Measurements from ENCODE around the gene CBL. TPM values are rescaled to one million over a fixed set of nuclear protein-coding genes. Genes with fewer than 3 reads are reported as not detected.

The CBL gene
- polyA plus RNA-seq, 1 of the 3 experiments (the other 2 are of a cell fraction), result 9.5 TPM

- TF ChIP-seq MXI1 (IDR thresholded peaks at IDR 0.05; ENCODE audit: low read depth, low read length) (no peak), TCF12 (IDR thresholded peaks at IDR 0.05) (no peak)
Measured at GRCh38 chr11:119290894-119291497, 84.9 kb downstream of the CBL start (continued).

GRCh38 chr11:119293461-119293860 is 87.3 kb downstream of the CBL start:
- Histone ChIP-seq H3K79me2 (ENCODE audit: insufficient read depth) (no peaks in the 10 kb centered on the region; the same call in none of the 2 replicates), H3K36me3 (replicated peaks in 1 of 2; ENCODE audit: control insufficient read depth in 1 of 2, insufficient read depth in 2 of 2, low read length in 1 of 2) (peaks cover 33 to 69% of the 10 kb centered on the region in 2 experiments), H3K9me2 (no peaks in the 10 kb centered on the region), H3K27ac (ENCODE audit: low read depth in 2 of 2, low read length in 1 of 2) (no peak overlapping the region), H4K20me1 (ENCODE audit: insufficient read depth) (no peaks in the 10 kb centered on the region), H3F3A (replicated peaks; ENCODE audit: insufficient read depth) (no peaks in the 10 kb centered on the region), H3K4me2 (no peak overlapping the region), H3K9ac (no peak overlapping the region), H2AFZ (ENCODE audit: low read depth) (no peak overlapping the region), H3K9me3 (peaks cover 6% of the 10 kb centered on the region; the same call in 1 of the 2 replicates), H3K4me3 (ENCODE audit: low read depth in 2 of 2, low read length in 1 of 2) (no peak overlapping the region), H3K27me3 (ENCODE audit: insufficient read depth) (no peaks in the 10 kb centered on the region), H3K4me1 (ENCODE audit: control insufficient read depth in 1 of 2, insufficient read depth in 2 of 2, low read depth in 1 of 2, low read length in 1 of 2) (no peaks in the 10 kb centered on the region)
- POLR2A ChIA-PET, result no interaction called here
- 95% methylated on average over 3 of the region's 3 CpGs for whole genome bisulfite sequencing (ENCODE audit: low lambda C conversion rate)
- CTCF ChIA-PET, result interaction anchor here (1.4 to 1.5 kb wide), 2 partner anchors 30 to 46 kb away, joined by 5 read pairs; no protein-coding TSS in a partner anchor
- no peak for TF ChIP-seq TCF12 (IDR thresholded peaks at IDR 0.05)
- no peak for TF ChIP-seq FOXM1 (IDR thresholded peaks at IDR 0.05; ENCODE audit: low read depth)
- no peak for TF ChIP-seq IRF3 (IDR thresholded peaks at IDR 0.05; ENCODE audit: low read depth, low read length)
- TF ChIP-seq GATA2 (CRISPR knock-in tag; IDR thresholded peaks at IDR 0.05), result no peak
- TF ChIP-seq SMC3 (IDR thresholded peaks at IDR 0.05; ENCODE audit: low read depth, low read length), result no peak
- no peak for TF ChIP-seq FOXJ3 (CRISPR knock-in tag; IDR thresholded peaks at IDR 0.05)
- no peak for TF ChIP-seq MXI1 (IDR thresholded peaks at IDR 0.05; ENCODE audit: low read depth, low read length)
- TF ChIP-seq POLR2AphosphoS5 (IDR thresholded peaks at IDR 0.05; ENCODE audit: low read depth, low read length), result no peak
- DNase-seq, result no peak

- no peaks in the 10 kb centered on the region for H3F3A ChIP-seq (replicated peaks; ENCODE audit: insufficient read depth)
- ChIA-PET POLR2A (no interaction called here), CTCF (no interaction called here)
- no peaks in the 10 kb centered on the region for H3K27me3 ChIP-seq (ENCODE audit: insufficient read depth)
- H3K4me3 ChIP-seq (ENCODE audit: low read depth in 2 of 2, low read length in 1 of 2), result no peak overlapping the region
- TF ChIP-seq EZH2phosphoT487 (IDR thresholded peaks at IDR 0.05; ENCODE audit: borderline replicate concordance, low read depth) (no peak), CTCF (IDR thresholded peaks at IDR 0.05) (peak; percentile 28; the same call in 1 of the 2 replicates), PBX3 (IDR thresholded peaks at IDR 0.05) (no peak), FOXM1 (IDR thresholded peaks at IDR 0.05; ENCODE audit: low read depth) (no peak), RCOR1 (IDR thresholded peaks at IDR 0.05; ENCODE audit: low read length) (no peak), IRF3 (IDR thresholded peaks at IDR 0.05; ENCODE audit: low read depth, low read length) (no peak), JUND (IDR thresholded peaks at IDR 0.05) (no peak), GATA2 (CRISPR knock-in tag; IDR thresholded peaks at IDR 0.05) (no peak), REST (IDR thresholded peaks at IDR 0.05; ENCODE audit: low read depth, low read length) (no peak)
- no peaks in the 10 kb centered on the region; the same call in none of the 2 replicates for H3K79me2 ChIP-seq (ENCODE audit: insufficient read depth)
- no peak for DNase-seq
- H3K4me2 ChIP-seq, result no peak overlapping the region
- H3K36me3 ChIP-seq (replicated peaks in 1 of 2; ENCODE audit: control insufficient read depth in 1 of 2, insufficient read depth in 2 of 2, low read length in 1 of 2), result peaks cover 43 to 67% of the 10 kb centered on the region in 2 experiments
- H3K4me1 ChIP-seq (ENCODE audit: control insufficient read depth in 1 of 2, insufficient read depth in 2 of 2, low read depth in 1 of 2, low read length in 1 of 2), result peaks cover 0 to under 1% of the 10 kb centered on the region in 2 experiments; a peak in 2 of 4 replicates
- H3K27ac ChIP-seq (ENCODE audit: low read depth in 2 of 2, low read length in 1 of 2), result no peak overlapping the region
- peaks cover 6% of the 10 kb centered on the region; the same call in 1 of the 2 replicates for H3K9me3 ChIP-seq
- H3K9ac ChIP-seq, result no peak overlapping the region
- no peaks in the 10 kb centered on the region for H4K20me1 ChIP-seq (ENCODE audit: insufficient read depth)
- H3K9me2 ChIP-seq, result no peaks in the 10 kb centered on the region
- WGBS (ENCODE audit: low lambda C conversion rate), result 50% methylated on average over 3 of the region's 3 CpGs
- no peak overlapping the region for H2AFZ ChIP-seq (ENCODE audit: low read depth)
Measured at GRCh38 chr11:119295178-119295577, 89.0 kb downstream of the CBL start.
